Measurements from ENCODE around the gene LUC7L2. TPM values are rescaled to one million over a fixed set of nuclear protein-coding genes. Genes with fewer than 3 reads are reported as not detected.

LUC7L2 gene
- total and polyA plus RNA-seq, 2 of the 8 experiments (the other 6 are each of a cell fraction or from before 2014, with no cell fraction given): 22.9 to 67.8 TPM

DNA sequence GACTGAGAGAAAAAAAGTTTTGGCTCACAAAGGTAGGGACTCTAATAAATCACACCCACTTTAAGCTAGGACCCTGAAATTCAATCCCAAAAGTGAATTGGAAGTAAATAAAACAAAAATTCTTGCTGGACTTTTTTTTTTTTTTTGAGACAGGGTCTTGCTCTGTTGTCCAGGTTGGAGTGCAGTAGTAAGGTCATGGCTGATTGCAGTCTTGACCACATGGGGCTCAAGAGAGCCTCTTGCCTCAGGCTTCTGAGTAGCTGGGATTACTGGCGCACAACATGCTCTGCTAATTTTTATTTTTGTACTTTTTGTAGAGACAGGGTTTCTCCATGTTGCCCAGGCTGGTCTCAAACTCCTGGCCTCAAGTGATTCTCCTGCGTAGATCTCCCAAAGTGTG, 5.0 kb upstream of the LUC7L2 start:
- TF ChIP-seq KDM1A (IDR thresholded peaks at IDR 0.05; ENCODE audit: borderline replicate concordance, low read length): no peak
- no peak for TF ChIP-seq RXRA (IDR thresholded peaks at IDR 0.05; ENCODE audit: insufficient read depth, low read depth, low read length)
- no peak for TF ChIP-seq ASH2L (IDR thresholded peaks at IDR 0.05; ENCODE audit: low read length)
- TF ChIP-seq RFX5 (IDR thresholded peaks at IDR 0.05; ENCODE audit: borderline replicate concordance, low read depth, low read length): no peak
- no peak for TF ChIP-seq MAFK (IDR thresholded peaks at IDR 0.05; ENCODE audit: low read depth, low read length)
- no peak overlapping the region for H2BK120ac ChIP-seq (replicated peaks; ENCODE audit: low read depth, low read length)
- ChIA-PET POLR2A (ENCODE audit: partially characterized antibody) (interaction anchor here (0.6 to 2.0 kb wide), 6 partner anchors 9 to 96 kb away, joined by 4 to 5 read pairs (median 4); no protein-coding TSS in a partner anchor), CTCF (ENCODE audit: partially characterized antibody) (interaction anchor here (0.6 to 1.4 kb wide), 6 partner anchors 15 to 1493 kb away, joined by 3 to 5 read pairs (median 4); no protein-coding TSS in a partner anchor)
- H3K27me3 ChIP-seq (replicated peaks in 1 of 4; ENCODE audit: control insufficient read depth in 3 of 4, extremely low read depth in 1 of 4, insufficient read depth in 3 of 4, low read length in 3 of 4): no peaks in the 10 kb centered on the region
- no peak overlapping the region for H3K4me3 ChIP-seq (ENCODE audit: extremely low read depth in 1 of 4, insufficient read depth in 2 of 4, low read depth in 3 of 4, low read length in 4 of 4)
- no peak overlapping the region for H2AK5ac ChIP-seq (ENCODE audit: low read depth, low read length)
- no peak overlapping the region for H2BK20ac ChIP-seq (ENCODE audit: low read length)
- H3K79me1 ChIP-seq (ENCODE audit: low read depth, low read length): no peaks in the 10 kb centered on the region
- no peak overlapping the region for H3K4me2 ChIP-seq (ENCODE audit: insufficient read depth in 1 of 2, low read depth in 2 of 2, low read length in 2 of 2)
- no peaks in the 10 kb centered on the region for H3K9me3 ChIP-seq (ENCODE audit: insufficient read depth in 2 of 2, low read depth in 1 of 2, low read length in 1 of 2)
- no peaks in the 10 kb centered on the region for H3K79me2 ChIP-seq (ENCODE audit: control insufficient read depth in 1 of 2, insufficient read depth in 2 of 2, low read length in 2 of 2)
- DNase-seq (ENCODE audit: low read depth in 1 of 2, low spot score in 2 of 2) (no peak), FAIRE-seq (no peak)
- H2AFZ ChIP-seq (ENCODE audit: low read length): no peak overlapping the region
- no peak overlapping the region for H2BK5ac ChIP-seq (ENCODE audit: low read depth, low read length)
- H3K14ac ChIP-seq (ENCODE audit: insufficient read length): no peak overlapping the region
- H2BK12ac ChIP-seq (ENCODE audit: low read depth, low read length): no peak overlapping the region
- no peak overlapping the region for H4K91ac ChIP-seq (replicated peaks; ENCODE audit: insufficient read length, low read length)
- no peak overlapping the region for H3K56ac ChIP-seq (replicated peaks; ENCODE audit: insufficient read length, low read depth, low read length)
- H3K27ac ChIP-seq (ENCODE audit: low read depth, low read length): no peak overlapping the region
- no peak overlapping the region for H4K8ac ChIP-seq (ENCODE audit: extremely low read depth, insufficient read depth, low read length)
- no peaks in the 10 kb centered on the region for H4K20me1 ChIP-seq (replicated peaks in 1 of 2; ENCODE audit: control insufficient read depth in 1 of 2, insufficient read depth in 2 of 2, low read length in 2 of 2)
- no peaks in the 10 kb centered on the region; a peak in 1 of 8 replicates for H3K36me3 ChIP-seq (ENCODE audit: control insufficient read depth in 2 of 4, insufficient read depth in 4 of 4, low read length in 3 of 4)
- 91% methylated on average over 2 of the region's 2 CpGs; no CpG with 5 or more reads in 1 of the 2 experiments for whole genome bisulfite sequencing, 2 experiments (ENCODE audit: extremely low coverage in 1 of 2, insufficient coverage in 1 of 2, insufficient read length in 1 of 2, insufficient replicate concordance in 2 of 2, low coverage in 1 of 2, low lambda C conversion rate in 2 of 2, missing lambda C conversion rate in 1 of 2)
- no peak overlapping the region for H3K23ac ChIP-seq (ENCODE audit: insufficient read length)
- no peak overlapping the region for H2BK15ac ChIP-seq (ENCODE audit: low read length)
- H3K4ac ChIP-seq (replicated peaks; ENCODE audit: insufficient read length, low read depth, low read length): no peak overlapping the region
- peaks cover 0 to 5% (median 2%) of the 10 kb centered on the region in 4 experiments; a peak in 4 of 7 replicates for H3K4me1 ChIP-seq (replicated peaks in 1 of 4; ENCODE audit: control insufficient read depth in 3 of 4, insufficient read depth in 4 of 4, low read length in 3 of 4)
- H3K23me2 ChIP-seq (ENCODE audit: low read depth, low read length): no peaks in the 10 kb centered on the region; the same call in 1 of the 2 replicates
- no peak overlapping the region for H3K18ac ChIP-seq (ENCODE audit: extremely low read depth, low read length)
- no peak overlapping the region for H3K9ac ChIP-seq (replicated peaks in 1 of 4; ENCODE audit: extremely low read depth in 1 of 4, low read depth in 3 of 4, low read length in 3 of 4)
- no peak overlapping the region for H4K5ac ChIP-seq (ENCODE audit: insufficient read length, low read depth, low read length)

Data from H1 (cell line).